Right renal cortex interstitium (tissue), 3 donors: ENCODE results near the gene SEC16A. TPM values are rescaled to one million over a fixed set of nuclear protein-coding genes. Genes with fewer than 3 reads are reported as not detected.

Source experiments
- DNase-seq, 3 donors: peaks; one replicate each; pipeline ENCODE4 v3.0.0-alpha.2; 2013; ENCODE audit warnings: low read depth in 3 of 3, low spot score in 2 of 3
- polyA plus RNA-seq, 3 donors: library from polyadenylated mRNA; unstranded; fragments of 120-200 nt; gene quantifications; one replicate each; pipeline ENCODE4 v1.2.1, GENCODE V29; 2013; ENCODE audit not compliant: insufficient read length in 3 of 3

SEC16A gene
- polyA plus RNA-seq, 3 donors = 48.7 to 58.0 (median 56.8) TPM

DNA sequence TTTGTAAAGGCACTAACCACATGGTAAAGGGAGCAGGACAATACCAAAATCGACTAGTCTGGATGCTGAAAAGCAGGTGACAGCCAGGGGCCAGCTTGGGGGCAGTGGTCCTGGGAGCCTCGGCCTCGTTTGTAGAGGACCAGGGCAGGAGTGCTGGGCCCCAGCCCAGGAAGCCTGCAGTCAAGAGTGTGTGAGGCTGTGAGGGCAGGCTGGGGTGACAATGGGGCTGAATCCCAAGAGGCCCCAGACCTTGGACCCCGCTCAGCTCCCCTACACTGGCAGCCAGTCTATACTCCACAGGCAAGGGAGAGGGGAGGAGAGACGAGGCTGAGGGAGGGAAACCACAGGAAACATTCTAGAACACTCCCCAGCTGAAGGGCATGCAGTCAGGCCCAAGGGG lies 40.6 kb downstream of the SEC16A start:
- DNase-seq = no peak

DNA sequence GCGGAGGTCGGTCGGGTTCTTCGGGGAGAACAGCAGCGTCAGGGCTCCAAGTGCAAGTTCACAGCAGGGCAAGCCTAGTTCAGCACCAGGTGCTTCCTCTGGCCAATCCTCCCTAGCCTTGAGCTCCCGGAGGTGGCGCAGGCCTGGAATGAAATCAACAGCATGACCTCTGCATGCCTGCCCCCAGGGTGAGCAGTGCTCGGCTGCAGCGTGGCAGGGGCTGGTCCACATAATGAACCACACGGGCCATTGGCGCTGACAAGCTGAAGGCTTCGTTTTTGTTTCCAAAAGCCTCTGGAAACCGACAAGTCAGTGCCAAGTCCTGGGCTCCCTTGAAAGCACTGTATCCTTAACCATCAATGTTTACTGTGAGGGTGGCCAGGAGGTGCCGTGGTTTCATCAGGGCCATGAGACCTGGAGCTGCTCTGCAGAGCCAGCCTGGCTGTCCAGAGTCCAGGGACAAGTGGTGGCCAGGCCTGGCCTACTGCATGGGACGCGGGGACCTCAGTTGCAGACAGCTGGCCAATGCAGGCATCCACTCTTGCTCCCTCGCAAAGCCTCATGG lies 41.1 kb downstream of the SEC16A start:
- DNase-seq = no peak

DNA sequence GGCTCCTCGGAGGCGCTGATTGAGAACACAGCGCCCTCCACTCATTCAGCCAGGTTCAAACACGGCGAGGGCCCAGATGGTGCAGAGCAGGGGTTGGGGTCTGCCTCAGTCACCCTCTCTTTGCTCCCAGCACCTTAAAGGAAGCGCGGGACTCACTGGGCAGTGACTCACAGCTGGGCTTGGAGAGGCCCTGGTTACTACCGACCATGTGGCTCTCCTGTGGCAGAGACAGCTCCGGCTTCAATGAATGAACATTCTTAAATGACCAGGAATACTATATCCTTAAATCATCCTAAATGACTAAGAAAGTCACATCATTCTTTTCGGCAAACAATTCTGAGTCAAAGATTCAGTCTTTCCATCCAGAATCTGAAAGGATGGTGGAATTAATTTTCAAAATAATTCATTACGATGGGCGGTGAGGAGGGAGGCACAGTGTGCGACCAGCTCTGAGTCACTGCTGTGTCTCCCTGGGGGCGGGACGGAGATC lies 41.6 kb downstream of the SEC16A start:
- no peak for DNase-seq

- peak; percentile 16 to 52 (median 37) for DNase-seq
These were observed 43.1 kb downstream of the SEC16A start, which contains the start of gene INPP5E for GRCh38 chr9:136439481-136440408. INPP5E (minus strand) TSS chr9:136439845; CDS start chr9:136439419, 426 bp downstream.

GRCh38 chr9:136438548-136439480 lies 44.0 kb downstream of the SEC16A start:
- no peak for DNase-seq

DNA sequence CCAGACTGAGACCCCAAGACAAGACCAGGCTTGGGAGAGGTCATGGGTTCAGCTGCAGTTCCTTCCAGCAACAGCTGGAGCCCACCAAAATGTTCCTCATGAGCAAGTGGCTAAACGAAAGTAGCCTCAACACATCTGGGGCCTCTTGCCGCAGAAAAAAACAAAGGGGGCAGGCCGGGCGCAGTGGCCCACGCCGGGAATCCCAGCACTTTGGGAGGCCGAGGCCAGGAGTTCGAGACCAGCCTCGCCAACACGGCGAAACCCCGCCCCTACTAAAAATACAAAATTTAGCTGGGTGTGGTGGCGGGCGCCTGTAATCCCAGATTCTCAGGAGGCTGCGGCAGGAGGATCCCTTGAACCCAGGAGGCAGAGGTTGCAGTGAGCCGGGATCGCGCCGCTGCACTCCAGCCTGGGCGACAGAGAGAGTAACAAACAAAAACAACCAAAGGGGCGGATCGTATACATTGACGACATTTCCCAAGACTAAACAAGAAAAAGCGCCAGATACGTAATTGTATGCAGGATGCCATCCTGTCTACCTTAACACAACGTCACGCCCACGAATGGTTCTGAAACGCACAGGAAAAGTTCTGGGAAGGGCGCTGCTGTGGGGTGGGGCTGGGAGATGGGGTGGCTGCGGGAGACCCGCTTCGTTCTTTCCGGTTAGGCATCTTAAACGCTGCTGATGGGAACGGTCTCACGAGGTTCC lies 44.8 kb downstream of the SEC16A start:
- no peak for DNase-seq

DNA sequence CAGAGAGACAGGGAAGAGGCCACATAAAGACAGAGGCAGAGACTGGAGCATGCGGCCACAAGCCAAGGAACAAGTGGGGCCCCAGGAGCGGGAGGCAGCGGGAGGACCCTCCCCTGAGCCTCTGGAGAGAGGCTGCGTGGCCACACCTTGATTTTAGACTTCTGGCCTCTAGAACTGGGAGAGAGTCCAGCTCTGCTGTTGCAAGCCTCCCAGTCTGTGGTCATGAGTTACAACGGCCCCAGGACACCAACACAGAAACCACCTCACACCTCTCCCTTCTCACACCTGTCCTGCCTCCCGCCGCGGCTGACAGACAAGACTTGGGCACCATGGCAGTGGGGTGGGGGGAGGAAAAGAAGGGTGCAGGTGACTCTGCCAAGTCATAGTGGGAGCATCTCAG lies 45.4 kb downstream of the SEC16A start:
- no peak for DNase-seq

GRCh38 chr9:136436055-136436634 lies 46.7 kb downstream of the SEC16A start:
- DNase-seq = no peak

GRCh38 chr9:136434580-136435169 lies 48.2 kb downstream of the SEC16A start:
- no peak for DNase-seq

DNA sequence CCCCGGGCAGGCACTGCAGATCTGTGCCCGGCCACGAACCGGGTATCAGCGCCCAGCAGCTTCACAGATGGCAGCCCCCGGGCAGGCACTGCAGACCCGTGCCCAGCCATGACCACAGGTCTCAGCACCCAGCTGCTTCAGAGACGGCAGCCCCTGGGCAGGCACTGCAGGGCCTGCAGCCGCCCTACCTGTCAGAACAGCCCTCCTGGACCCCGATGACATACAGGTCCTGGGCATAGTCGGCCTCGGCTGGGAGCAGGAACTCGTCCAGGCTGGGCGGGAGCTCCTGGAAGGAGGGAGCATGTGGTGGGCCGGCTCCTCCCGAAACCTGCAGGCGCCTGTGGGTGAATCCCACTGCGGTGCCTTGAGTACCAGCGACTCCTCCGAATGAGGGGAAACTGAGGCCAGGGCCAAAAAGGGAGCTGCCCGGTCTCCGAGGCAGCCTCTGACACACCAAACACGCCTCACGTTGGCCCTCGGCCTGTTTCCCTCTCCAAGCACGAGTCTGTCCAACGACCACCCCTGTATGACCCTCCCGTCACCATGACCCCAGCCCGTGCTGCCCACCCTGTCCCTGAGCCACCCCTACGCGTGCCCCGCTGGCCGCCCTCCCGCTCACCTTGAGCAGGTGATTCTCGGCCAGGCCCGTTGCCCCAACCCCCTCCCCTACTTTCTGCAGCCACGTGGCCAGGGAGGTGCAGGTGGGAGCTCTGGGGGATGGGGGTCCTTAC lies 48.8 kb downstream of the SEC16A start:
- no peak for DNase-seq

DNA sequence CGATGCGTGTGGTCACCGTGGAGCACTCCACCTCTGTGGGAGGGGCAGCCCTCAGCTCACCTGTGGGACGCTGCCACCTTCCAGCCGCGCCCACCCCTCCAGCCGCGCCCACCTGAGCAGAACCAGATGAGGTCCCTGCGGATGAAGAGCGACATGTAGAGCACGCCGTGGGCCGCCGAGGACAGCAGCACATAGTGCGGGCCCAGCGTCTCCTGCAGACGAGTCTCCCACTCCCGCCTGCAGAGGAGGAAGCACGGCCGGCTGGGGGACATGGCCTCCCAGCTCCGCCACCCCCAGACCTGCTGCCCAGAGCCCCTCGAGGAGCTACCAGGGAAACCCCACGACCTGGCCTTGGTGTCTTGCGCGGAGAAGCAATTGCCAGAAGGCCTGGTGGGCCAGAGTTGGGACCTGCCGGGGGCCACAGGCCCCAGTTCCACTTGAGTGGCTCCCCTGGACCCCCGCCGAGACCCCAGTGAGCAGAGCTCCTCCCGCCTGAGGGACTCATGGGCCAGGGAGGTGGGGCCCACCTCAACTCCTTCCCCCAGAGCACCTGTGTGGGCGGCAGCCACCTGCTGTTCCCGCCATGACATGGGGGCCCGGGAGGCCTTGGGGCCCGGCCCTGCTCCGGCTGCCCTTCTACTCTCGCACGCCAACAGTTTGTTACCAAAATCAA lies 49.7 kb downstream of the SEC16A start:
- DNase-seq = no peak

DNA sequence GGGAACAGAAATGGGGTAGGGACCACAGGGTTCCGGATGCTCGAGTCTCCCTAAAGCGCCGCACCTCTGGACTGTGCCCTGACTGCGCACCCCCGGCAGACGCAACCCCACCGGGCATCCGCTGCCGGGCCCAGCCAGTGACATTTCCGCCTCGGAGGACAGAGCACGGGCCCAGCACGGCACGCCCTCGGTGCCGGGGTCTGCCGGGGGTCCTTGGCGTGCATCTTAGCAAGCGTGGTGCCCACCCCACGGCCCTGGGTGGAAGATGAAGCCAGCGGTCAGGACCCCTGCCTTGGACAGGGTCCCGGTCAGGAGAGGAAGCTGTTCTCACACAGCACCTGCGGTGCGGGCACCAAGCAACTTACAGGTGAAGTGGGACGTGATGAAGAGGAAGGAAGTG lies 50.2 kb downstream of the SEC16A start:
- DNase-seq = no peak

DNA sequence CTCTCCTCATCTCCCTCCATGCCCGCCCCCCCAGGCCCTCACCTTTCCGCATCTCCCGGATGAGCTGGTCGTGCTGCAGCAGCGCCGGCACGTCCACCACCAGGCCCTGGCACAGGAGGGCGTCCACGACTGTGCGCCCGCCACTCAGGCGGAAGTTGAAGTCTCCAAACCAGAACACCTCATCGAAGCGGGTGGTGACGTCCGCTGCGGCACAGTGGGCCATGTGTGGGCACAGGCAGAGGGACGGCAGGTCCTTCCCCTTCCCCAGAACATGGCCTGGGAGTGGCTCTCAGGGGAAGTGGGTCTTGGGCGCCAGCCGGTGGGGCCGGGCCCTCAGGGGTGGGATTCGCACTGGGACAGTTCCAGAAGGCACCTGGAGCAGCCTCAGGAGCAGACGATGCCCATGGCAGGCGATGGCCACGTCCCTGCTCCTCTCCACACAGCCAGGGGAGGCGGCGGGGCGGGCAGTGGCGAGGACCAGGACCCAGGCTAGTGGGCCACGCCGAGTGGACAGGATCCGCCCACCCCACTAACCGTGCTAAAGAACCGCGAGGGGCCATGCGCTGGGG lies 51.0 kb downstream of the SEC16A start:
- no peak for DNase-seq

- DNase-seq = no peak
These were observed 52.1 kb downstream of the SEC16A start for GRCh38 chr9:136430588-136431234.

DNA sequence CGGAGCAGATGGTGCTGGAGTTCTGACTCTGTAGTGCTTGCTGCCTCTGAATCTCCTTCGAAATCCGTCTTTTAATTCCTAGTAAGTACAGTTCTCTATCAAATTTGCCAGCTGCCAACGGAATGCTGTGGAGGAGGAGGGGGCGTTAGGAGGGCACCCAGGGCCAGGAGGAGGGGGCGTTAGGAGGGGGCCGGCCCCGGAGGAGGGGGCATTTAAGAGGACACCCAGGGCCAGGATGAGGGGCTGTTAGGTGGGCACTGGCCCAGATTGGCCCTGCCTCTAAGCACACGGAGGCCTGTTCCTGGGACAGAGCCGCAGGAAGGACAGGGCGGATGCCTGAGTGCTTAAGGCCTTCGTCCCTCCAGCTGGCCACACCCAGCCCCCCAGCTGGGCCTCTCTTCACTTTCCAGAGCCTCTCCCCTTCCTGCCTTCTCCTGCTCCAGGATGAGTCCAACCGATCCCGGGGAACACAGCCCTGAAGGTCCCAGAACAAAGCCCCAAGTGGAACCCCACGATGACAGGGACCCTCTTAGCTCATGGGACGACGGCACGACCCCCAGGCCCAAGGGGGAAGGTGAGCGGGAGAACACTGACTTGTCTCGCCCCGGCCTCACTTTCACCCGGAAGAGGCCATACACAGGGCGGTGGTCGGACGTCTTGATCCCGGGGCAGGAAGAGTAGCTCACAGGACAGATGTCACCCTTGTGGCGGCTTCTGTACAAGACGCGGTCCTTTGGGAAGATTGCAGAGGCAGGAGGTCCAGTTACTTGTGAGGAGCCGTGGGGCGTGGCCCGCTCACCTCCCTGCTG lies 53.0 kb downstream of the SEC16A start:
- DNase-seq = no peak

- no peak for DNase-seq
These were observed 53.7 kb downstream of the SEC16A start for GRCh38 chr9:136429075-136429628.
